ENCODE measurements around the gene PACS2. TPM values are rescaled to one million over a fixed set of nuclear protein-coding genes. Genes with fewer than 3 reads are reported as not detected.

Gene PACS2
- total and polyA plus RNA-seq, 2 donors (not counting 3 experiments of a cell fraction or from before 2014, with no cell fraction given) = 52.7 to 86.3 TPM

- H3K79me2 ChIP-seq (ENCODE audit: control insufficient read depth, insufficient read depth, low read length) = peaks cover 15% of the 10 kb centered on the region
- DNase-seq (ENCODE audit: low read depth, low spot score) (no peak), FAIRE-seq (no peak)
- no peaks in the 10 kb centered on the region for H3K9me3 ChIP-seq (replicated peaks; ENCODE audit: control insufficient read depth, insufficient read depth, low read length)
- no TSS peak for BruUV-seq (replicated peaks)
- no peak overlapping the region for H3K4me2 ChIP-seq (ENCODE audit: insufficient read depth, low read length)
- no peaks in the 10 kb centered on the region for H4K20me1 ChIP-seq (replicated peaks; ENCODE audit: control insufficient read depth, extremely low read depth, insufficient read depth, low read length)
- CTCF ChIA-PET = interaction anchor here (1.3 to 1.4 kb wide), 2 partner anchors 16 to 246 kb away, joined by 4 read pairs; no protein-coding TSS in a partner anchor
- H3K4me3 ChIP-seq (replicated peaks in 1 of 3; ENCODE audit: insufficient read depth in 1 of 3, low read depth in 1 of 3, low read length in 3 of 3) = no peak overlapping the region
- H3K9me1 ChIP-seq (replicated peaks; ENCODE audit: control insufficient read depth, extremely low read depth, insufficient read depth, low read length) = no peaks in the 10 kb centered on the region
- intact Hi-C loops (cut with micrococcal nuclease) (no loop called here), dilution Hi-C loops (cut with MboI; ENCODE audit: extremely low pct_ligation_motif_present, low sequenced_read_pairs) (no loop called here)
- POLR2A ChIA-PET = no interaction called here
- TF ChIP-seq GATA2 (IDR thresholded peaks at IDR 0.05; ENCODE audit: insufficient read depth, insufficient read length, low read depth, low read length) = no peak
- TF ChIP-seq EZH2 (IDR thresholded peaks at IDR 0.05; ENCODE audit: borderline replicate concordance, low read depth, low read length, severe bottlenecking) = no peak
- TF ChIP-seq CTCF (IDR thresholded peaks at IDR 0.05; ENCODE audit: extremely low read depth in 1 of 2, insufficient read depth in 1 of 2, low read depth in 1 of 2, low read length in 2 of 2) = no peak
- H3K27me3 ChIP-seq (ENCODE audit: control insufficient read depth in 2 of 2, insufficient read depth in 2 of 2, low read length in 2 of 2) = no peaks in the 10 kb centered on the region
- no peaks in the 10 kb centered on the region for H3K36me3 ChIP-seq (ENCODE audit: control insufficient read depth in 2 of 2, extremely low read depth in 1 of 2, insufficient read depth in 2 of 2, low read length in 2 of 2)
- H3K4me1 ChIP-seq (ENCODE audit: control insufficient read depth, extremely low read depth, insufficient read depth, low read length) = peaks cover 15% of the 10 kb centered on the region
- H2AFZ ChIP-seq (ENCODE audit: low read depth, low read length) = no peak overlapping the region
- no peak overlapping the region for H3K9ac ChIP-seq (replicated peaks; ENCODE audit: extremely low read depth, insufficient read depth, low read length)
- H3K27ac ChIP-seq (ENCODE audit: insufficient read depth, low read depth, low read length) = no peak overlapping the region
Observed at GRCh38 chr14:105335735-105336476, 21.4 kb downstream of the PACS2 start.
